MCF 10A (cell line): ENCODE data around the gene LPIN3. TPM values are rescaled to one million over a fixed set of nuclear protein-coding genes. Genes with fewer than 3 reads are reported as not detected.

ENCODE experiments used
- BruUV-seq: library from RNA; stranded (reverse); fragments of 400-500 nt; replicated peaks from 2 replicates; lab custom pipeline; 2021; lab: Mats Ljungman, UMichigan
- CTCF ChIA-PET: fragments of 300-600 bp; sonication (Branson Sonifier 250); formaldehyde crosslinking; extraction: SDS; loops from one replicate; lab custom pipeline; 2021; ENCODE audit warnings: antibody characterized with exemption, inconsistent platforms; lab: Yijun Ruan, JAX
- POLR2A ChIA-PET: fragments of 300-600, 350-650 bp; sonication (Branson Sonifier 250); formaldehyde crosslinking; extraction: SDS; loops from one replicate; lab custom pipeline; 2020; ENCODE audit warnings: antibody characterized with exemption, inconsistent platforms; lab: Yijun Ruan, JAX
- DNase-seq: peaks from one replicate; pipeline ENCODE4 v3.0.0-alpha.2; 2018; ENCODE audit not compliant: unreplicated experiment
- H3K27ac Mint-ChIP-seq: one replicate; pipeline ENCODE4 v1.8.0; 2022; ENCODE audit warnings: mild to moderate bottlenecking, low read depth, mixed read lengths; ENCODE audit not compliant: unreplicated experiment
- H3K27me3 Mint-ChIP-seq: one replicate; pipeline ENCODE4 v1.8.0; 2022; ENCODE audit warnings: mixed read lengths; ENCODE audit not compliant: insufficient read depth, unreplicated experiment
- H3K36me3 Mint-ChIP-seq: one replicate; pipeline ENCODE4 v1.8.0; 2022; ENCODE audit warnings: mild to moderate bottlenecking, moderate library complexity, mixed read lengths; ENCODE audit not compliant: insufficient read depth, unreplicated experiment
- H3K4me1 Mint-ChIP-seq: one replicate; pipeline ENCODE4 v1.8.0; 2022; ENCODE audit warnings: mixed read lengths; ENCODE audit not compliant: insufficient read depth, unreplicated experiment
- H3K4me3 Mint-ChIP-seq: one replicate; pipeline ENCODE4 v1.8.0; 2022; ENCODE audit warnings: mild to moderate bottlenecking, moderate library complexity, mixed read lengths; ENCODE audit not compliant: unreplicated experiment
- H3K9me3 Mint-ChIP-seq: one replicate; pipeline ENCODE4 v1.8.0; 2022; ENCODE audit warnings: mixed read lengths; ENCODE audit not compliant: unreplicated experiment
- CTCF ChIP-seq: fragments of 200-600 bp; IDR thresholded peaks from one replicate; pipeline ENCODE4 v1.8.0; 2022; ENCODE audit warnings: antibody characterized with exemption, mild to moderate bottlenecking; ENCODE audit not compliant: unreplicated experiment
- intact Hi-C: fragments of 100-400 bp; cut with micrococcal nuclease; formaldehyde crosslinking; loops from 2 replicates; pipeline ENCODE4 v1.14.1; 2022
- total RNA-seq: library from RNA; stranded (reverse); gene quantifications from 2 replicates; pipeline ENCODE4 v1.2.3, GENCODE V29; 2022

Gene LPIN3
- total RNA-seq, 1 experiment from 2014 or later, result 16.5 TPM

- H3K27ac Mint-ChIP-seq, result no peak overlapping the region
- intact Hi-C loops, result no loop called here
- H3K9me3 Mint-ChIP-seq, result no peaks in the 10 kb centered on the region
- no peaks in the 10 kb centered on the region for H3K27me3 Mint-ChIP-seq
- no peak for TF ChIP-seq CTCF
- BruUV-seq, result no TSS peak
- H3K36me3 Mint-ChIP-seq, result no peaks in the 10 kb centered on the region
- no peak overlapping the region for H3K4me3 Mint-ChIP-seq
- DNase-seq, result no peak
- POLR2A ChIA-PET, result interaction anchor here (0.6 to 4.9 kb wide), 3 partner anchors 9 to 91 kb away, joined by 3 to 48 read pairs (median 4); partner anchors contain the start of gene LPIN3
- CTCF ChIA-PET, result interaction anchor here (0.6 to 4.8 kb wide), 6 partner anchors 8 to 327 kb away, joined by 3 to 59 read pairs (median 8); partner anchors contain the start of gene LPIN3
- H3K4me1 Mint-ChIP-seq, result peaks cover 21% of the 10 kb centered on the region
These were observed 8.9 kb upstream of the LPIN3 start for GRCh38 chr20:41331731-41332130.

- H3K9me3 Mint-ChIP-seq, result no peaks in the 10 kb centered on the region
- ChIA-PET POLR2A (interaction anchor here (1.6 kb wide), 1 partner anchor 103 kb away, joined by 3 read pairs; no protein-coding TSS in a partner anchor), CTCF (interaction anchor here (0.8 to 2.4 kb wide), 3 partner anchors 162 to 366 kb away, joined by 3 to 16 read pairs (median 4); no protein-coding TSS in a partner anchor)
- H3K27me3 Mint-ChIP-seq, result no peaks in the 10 kb centered on the region
- DNase-seq, result no peak
- intact Hi-C loops, result no loop called here
- no TSS peak for BruUV-seq
- no peaks in the 10 kb centered on the region for H3K36me3 Mint-ChIP-seq
- H3K4me3 Mint-ChIP-seq, result no peak overlapping the region
- TF ChIP-seq CTCF, result no peak
- no peak overlapping the region for H3K27ac Mint-ChIP-seq
- H3K4me1 Mint-ChIP-seq, result peaks cover 16% of the 10 kb centered on the region
These were observed 6.6 kb upstream of the LPIN3 start for GRCh38 chr20:41334036-41334435.

- peaks cover 14% of the 10 kb centered on the region for H3K4me1 Mint-ChIP-seq
- no TSS peak for BruUV-seq
- intact Hi-C loops, result no loop called here
- POLR2A ChIA-PET, result interaction anchor here (0.6 to 1.6 kb wide), 4 partner anchors 95 to 201 kb away, joined by 3 to 5 read pairs (median 3); no protein-coding TSS in a partner anchor
- TF ChIP-seq CTCF, result no peak
- no peaks in the 10 kb centered on the region for H3K27me3 Mint-ChIP-seq
- H3K36me3 Mint-ChIP-seq, result no peaks in the 10 kb centered on the region
- H3K4me3 Mint-ChIP-seq, result no peak overlapping the region
- CTCF ChIA-PET, result interaction anchor here (0.6 to 2.4 kb wide), 8 partner anchors 12 to 366 kb away, joined by 3 to 16 read pairs (median 4); no protein-coding TSS in a partner anchor
- no peak for DNase-seq
- H3K27ac Mint-ChIP-seq, result no peak overlapping the region
- H3K9me3 Mint-ChIP-seq, result no peaks in the 10 kb centered on the region
These were observed 5.9 kb upstream of the LPIN3 start for GRCh38 chr20:41334443-41335421.

GRCh38 chr20:41335591-41335990 lies 5.0 kb upstream of the LPIN3 start:
- CTCF ChIA-PET, result interaction anchor here (0.6 to 6.7 kb wide), 4 partner anchors 13 to 165 kb away, joined by 3 to 314 read pairs (median 4); no protein-coding TSS in a partner anchor
- BruUV-seq, result no TSS peak
- H3K27me3 Mint-ChIP-seq, result no peaks in the 10 kb centered on the region
- H3K36me3 Mint-ChIP-seq, result no peaks in the 10 kb centered on the region
- no peak for DNase-seq
- H3K4me3 Mint-ChIP-seq, result no peak overlapping the region
- POLR2A ChIA-PET, result no interaction called here
- TF ChIP-seq CTCF, result no peak
- no peaks in the 10 kb centered on the region for H3K9me3 Mint-ChIP-seq
- intact Hi-C loops, result no loop called here
- H3K4me1 Mint-ChIP-seq, result peaks cover 19% of the 10 kb centered on the region
- H3K27ac Mint-ChIP-seq, result no peak overlapping the region
